GM12891 (cell line): ENCODE results near the gene TMEM234.

Experiments
- PAX5 ChIP-seq: IDR thresholded peaks from 2 replicates; pipeline ENCODE4 v1.6.1; 2011; ENCODE audit warnings: low read length, moderate library complexity, mild to moderate bottlenecking; ENCODE audit not compliant: insufficient read depth, severe bottlenecking
- POLR2A ChIP-seq: IDR thresholded peaks from 2 replicates; pipeline ENCODE4 v1.6.1; 2011; ENCODE audit warnings: low read depth, low read length, control low read depth
- POLR2AphosphoS5 ChIP-seq: IDR thresholded peaks from 2 replicates; pipeline ENCODE4 v1.6.1; 2011; ENCODE audit warnings: low read depth, low read length, control low read depth
- POU2F2 ChIP-seq: IDR thresholded peaks from 2 replicates; pipeline ENCODE4 v1.6.1; 2011; ENCODE audit warnings: low read depth, mild to moderate bottlenecking, control low read depth, low read length, moderate library complexity
- SPI1 ChIP-seq: IDR thresholded peaks from 2 replicates; pipeline ENCODE4 v1.6.1; 2011; ENCODE audit warnings: low read depth, low read length, control low read depth
- TAF1 ChIP-seq: IDR thresholded peaks from 2 replicates; pipeline ENCODE4 v1.6.1; 2011; ENCODE audit warnings: low read depth, low read length, control low read depth

- 0 out of 2 replicates have a peak, but pooled peaks have one; percentile 20 for TF ChIP-seq POLR2A
- TF ChIP-seq TAF1: no peak
- TF ChIP-seq SPI1: no peak
- TF ChIP-seq POLR2AphosphoS5: no peak
- TF ChIP-seq PAX5: no peak
- no peak for TF ChIP-seq POU2F2
These were observed 29.8 kb downstream of the TMEM234 start for GRCh38 chr1:32192220-32192948.
